ENCODE results near the gene GAMT.
A peak's percentile ranks its signal among the peaks of the same experiment; 100 is the strongest.

Gene GAMT

GRCh38 chr19:1384085-1384462, 17.3 kb downstream of the GAMT start:
- DNase-seq (ENCODE audit: extremely low read depth, low read depth) = no peak
- no peak for TF ChIP-seq CTCF (IDR thresholded peaks at IDR 0.05; ENCODE audit: low read depth, low read length)

- DNase-seq (ENCODE audit: extremely low read depth, low read depth) = peak; percentile 89
- peak; percentile 23 for TF ChIP-seq CTCF (IDR thresholded peaks at IDR 0.05; ENCODE audit: low read depth, low read length)
Observed at GRCh38 chr19:1383312-1384084, 17.8 kb downstream of the GAMT start, which contains the start of gene NDUFS7. TSS of gene NDUFS7 (plus strand) at chr19:1383907. CDS start at chr19:1383927, 20 bp downstream.

GRCh38 chr19:1383017-1383311, 18.4 kb downstream of the GAMT start:
- TF ChIP-seq CTCF (IDR thresholded peaks at IDR 0.05; ENCODE audit: low read depth, low read length) = no peak
- DNase-seq (ENCODE audit: extremely low read depth, low read depth) = no peak

- no peak for TF ChIP-seq CTCF (IDR thresholded peaks at IDR 0.05; ENCODE audit: low read depth, low read length)
- DNase-seq (ENCODE audit: extremely low read depth, low read depth) = no peak
Observed at GRCh38 chr19:1382250-1382649, 19.1 kb downstream of the GAMT start.

- TF ChIP-seq CTCF (IDR thresholded peaks at IDR 0.05; ENCODE audit: low read depth, low read length) = no peak
- DNase-seq (ENCODE audit: extremely low read depth, low read depth) = no peak
Observed at GRCh38 chr19:1379961-1380489, 21.3 kb downstream of the GAMT start.

GRCh38 chr19:1379126-1379905, 22.0 kb downstream of the GAMT start:
- DNase-seq (ENCODE audit: extremely low read depth, low read depth) = no peak
- no peak for TF ChIP-seq CTCF (IDR thresholded peaks at IDR 0.05; ENCODE audit: low read depth, low read length)
